Measurements from ENCODE around the gene UBE2L5.

Gene UBE2L5

DNA sequence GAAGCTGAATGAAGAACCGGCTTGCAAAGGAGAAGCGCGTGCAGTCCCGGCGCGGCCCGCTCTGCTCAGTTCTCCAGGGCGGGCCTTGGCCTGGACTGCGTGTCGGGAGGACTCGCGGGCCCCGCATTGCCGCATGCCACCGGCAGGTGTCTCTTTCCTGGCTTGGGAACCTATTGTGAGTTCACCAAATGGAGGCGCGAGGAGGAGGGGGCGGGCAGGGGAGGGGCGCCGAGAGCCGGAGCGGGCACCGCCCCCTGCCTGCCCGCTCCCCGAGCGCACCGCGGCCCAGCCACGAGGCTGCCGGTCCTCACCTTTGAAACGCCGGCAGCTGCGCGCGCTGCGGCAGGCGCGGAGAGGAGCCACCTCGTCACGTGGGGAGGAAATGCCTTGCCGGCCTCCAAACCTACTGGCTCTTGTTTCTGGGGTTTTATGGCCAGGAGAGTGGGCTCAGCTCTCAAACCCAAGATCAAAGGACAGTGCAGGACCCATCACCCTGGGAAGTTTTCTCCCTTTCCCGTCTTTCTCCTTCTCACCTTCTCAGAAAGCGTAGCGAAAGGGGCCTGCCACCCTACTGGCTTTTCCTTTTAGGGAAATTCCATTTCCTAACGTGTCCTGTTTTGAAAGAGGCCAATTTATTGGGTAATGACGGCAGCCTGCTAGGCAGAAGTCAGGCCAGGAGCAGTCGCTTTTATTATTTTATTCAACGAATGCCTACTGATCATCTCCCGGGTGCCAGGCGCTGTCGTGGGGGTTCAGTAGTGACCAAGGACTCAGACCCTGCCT is 13.8 kb upstream of the UBE2L5 start:
- Histone ChIP-seq H3K4me3 (ENCODE audit: low read depth in 1 of 2, low read length in 2 of 2) (peak overlapping the region; percentile 51 to 54), H3K27me3 (ENCODE audit: low read depth, low read length) (no peaks in the 10 kb centered on the region), H3K9me3 (ENCODE audit: control insufficient read depth in 1 of 2, low read length in 2 of 2) (no peaks in the 10 kb centered on the region), H3K27ac (ENCODE audit: low read length) (peak overlapping the region; percentile 71), H3K36me3 (ENCODE audit: control insufficient read depth in 1 of 2, insufficient read depth in 2 of 2, low read length in 2 of 2) (no peaks in the 10 kb centered on the region), H3K4me1 (ENCODE audit: control insufficient read depth in 1 of 2, insufficient read depth in 2 of 2, low read length in 2 of 2) (peaks cover 0 to 11% of the 10 kb centered on the region in 2 donors)

DNA sequence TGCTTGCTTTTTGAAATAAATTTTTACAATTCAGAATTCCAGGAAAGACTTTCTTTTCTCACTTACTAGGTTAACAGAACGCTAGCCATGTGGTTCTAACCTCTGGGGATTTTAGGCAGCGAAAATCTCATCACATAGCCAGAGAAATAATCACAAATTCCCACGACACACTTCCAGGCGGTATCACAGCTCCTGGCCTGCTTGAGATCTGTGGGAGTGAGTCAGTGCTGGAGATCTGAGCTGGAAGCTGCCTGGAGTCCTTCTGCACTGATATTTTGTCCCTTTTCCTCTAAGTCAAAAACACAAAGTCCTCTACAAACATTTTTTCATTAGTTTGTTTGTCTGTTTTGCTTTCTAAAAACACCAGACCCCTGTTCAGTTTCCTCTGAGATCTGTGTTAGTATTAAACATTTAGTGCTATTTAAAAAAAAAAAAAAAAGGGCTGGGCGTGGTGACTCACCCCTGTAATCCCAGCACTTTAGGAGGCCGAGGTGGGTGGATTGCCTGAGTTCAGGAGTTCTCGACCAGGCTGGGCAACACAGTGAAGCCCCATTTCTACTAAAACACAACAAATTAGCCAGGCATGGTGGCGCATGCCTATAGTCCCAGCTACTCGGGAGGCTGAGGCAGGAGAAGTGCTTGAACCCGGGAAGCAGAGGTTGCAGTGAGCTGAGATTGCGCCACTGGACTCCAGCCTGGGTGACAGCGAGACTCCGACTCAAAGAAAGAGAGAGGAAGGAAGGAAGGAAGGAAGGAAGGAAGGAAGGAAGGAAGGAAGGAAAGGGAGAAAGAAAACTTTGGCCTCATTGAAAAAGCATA is 12.2 kb upstream of the UBE2L5 start:
- no peaks in the 10 kb centered on the region for H3K27me3 ChIP-seq (ENCODE audit: low read depth, low read length)
- H3K4me3 ChIP-seq (ENCODE audit: low read depth in 1 of 2, low read length in 2 of 2), result no peak overlapping the region
- H3K36me3 ChIP-seq (ENCODE audit: control insufficient read depth in 1 of 2, insufficient read depth in 2 of 2, low read length in 2 of 2), result no peaks in the 10 kb centered on the region
- no peaks in the 10 kb centered on the region for H3K9me3 ChIP-seq (ENCODE audit: control insufficient read depth in 1 of 2, low read length in 2 of 2)
- H3K27ac ChIP-seq (ENCODE audit: low read length), result peak overlapping the region; percentile 71
- H3K4me1 ChIP-seq (ENCODE audit: control insufficient read depth in 1 of 2, insufficient read depth in 2 of 2, low read length in 2 of 2), result peaks cover 0 to 11% of the 10 kb centered on the region in 2 donors

DNA sequence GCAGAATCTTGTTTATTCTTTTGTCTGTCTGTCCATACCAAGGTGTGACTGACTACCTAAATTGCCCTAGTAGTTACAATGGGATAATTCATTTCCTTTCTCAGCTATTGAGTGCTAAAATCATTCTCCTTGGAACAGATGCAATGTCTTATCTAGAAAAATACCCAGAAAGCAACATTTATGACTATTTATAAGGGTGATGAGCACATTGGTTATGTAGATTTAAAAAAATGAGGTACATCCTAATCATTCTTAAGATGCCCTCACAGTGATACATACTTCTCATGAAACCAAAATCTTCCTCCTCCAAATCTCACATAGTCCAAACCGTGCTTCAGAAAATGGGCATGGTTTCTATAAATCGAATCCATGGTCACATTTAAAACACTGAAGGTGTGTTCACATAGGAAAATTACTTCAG is 11.6 kb upstream of the UBE2L5 start:
- no peaks in the 10 kb centered on the region for H3K27me3 ChIP-seq (ENCODE audit: low read depth, low read length)
- no peak overlapping the region for H3K4me3 ChIP-seq (ENCODE audit: low read depth in 1 of 2, low read length in 2 of 2)
- peaks cover 0 to 11% of the 10 kb centered on the region in 2 donors for H3K4me1 ChIP-seq (ENCODE audit: control insufficient read depth in 1 of 2, insufficient read depth in 2 of 2, low read length in 2 of 2)
- no peak overlapping the region for H3K27ac ChIP-seq (ENCODE audit: low read length)
- no peaks in the 10 kb centered on the region for H3K36me3 ChIP-seq (ENCODE audit: control insufficient read depth in 1 of 2, insufficient read depth in 2 of 2, low read length in 2 of 2)
- H3K9me3 ChIP-seq (ENCODE audit: control insufficient read depth in 1 of 2, low read length in 2 of 2), result no peaks in the 10 kb centered on the region

DNA sequence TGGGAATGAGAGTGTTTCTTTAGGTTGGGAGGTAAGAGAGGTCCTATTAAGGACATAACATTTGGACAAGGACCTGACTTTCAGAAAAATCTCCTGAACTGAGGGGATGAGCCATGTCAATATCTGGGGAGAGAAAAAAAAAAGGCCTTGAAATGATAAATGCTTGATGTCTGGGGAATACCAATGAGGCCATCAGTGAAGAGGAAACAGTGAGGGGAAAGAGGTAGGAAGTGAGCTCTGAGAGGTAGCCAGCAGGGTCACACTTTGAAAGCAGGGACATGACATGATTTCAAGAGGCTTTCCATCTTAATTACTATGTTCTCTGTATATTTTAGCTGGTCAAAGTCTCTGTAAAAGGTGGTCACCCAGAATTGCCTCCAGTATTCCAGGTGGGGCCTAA is 9.9 kb upstream of the UBE2L5 start:
- Histone ChIP-seq H3K36me3 (ENCODE audit: control insufficient read depth in 1 of 2, insufficient read depth in 2 of 2, low read length in 2 of 2) (no peaks in the 10 kb centered on the region), H3K9me3 (ENCODE audit: control insufficient read depth in 1 of 2, low read length in 2 of 2) (no peaks in the 10 kb centered on the region), H3K27ac (ENCODE audit: low read length) (no peak overlapping the region), H3K4me1 (ENCODE audit: control insufficient read depth in 1 of 2, insufficient read depth in 2 of 2, low read length in 2 of 2) (peaks cover 0 to 11% of the 10 kb centered on the region in 2 donors), H3K4me3 (ENCODE audit: low read depth in 1 of 2, low read length in 2 of 2) (no peak overlapping the region), H3K27me3 (ENCODE audit: low read depth, low read length) (no peaks in the 10 kb centered on the region)

DNA sequence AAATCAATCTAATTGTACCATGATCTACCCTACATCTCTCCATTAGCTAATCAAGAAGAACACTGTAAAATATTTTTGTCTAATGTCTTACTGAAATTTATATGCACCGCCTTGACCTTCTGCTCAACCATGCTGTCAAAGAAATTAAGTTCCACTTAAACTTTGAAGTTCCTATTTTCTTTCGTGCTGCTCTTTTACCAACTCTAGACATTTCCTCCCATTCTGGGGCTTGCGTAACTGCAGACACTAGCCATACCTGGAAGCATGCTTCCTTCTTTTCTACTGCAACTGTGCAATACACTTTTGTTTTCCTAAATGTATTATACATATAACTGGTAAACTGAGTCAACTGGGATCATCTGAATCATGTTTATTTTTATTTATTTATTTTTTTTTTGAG is 8.5 kb upstream of the UBE2L5 start:
- Histone ChIP-seq H3K27me3 (ENCODE audit: low read depth, low read length) (no peaks in the 10 kb centered on the region), H3K9me3 (ENCODE audit: control insufficient read depth in 1 of 2, low read length in 2 of 2) (no peaks in the 10 kb centered on the region), H3K36me3 (ENCODE audit: control insufficient read depth in 1 of 2, insufficient read depth in 2 of 2, low read length in 2 of 2) (no peaks in the 10 kb centered on the region), H3K27ac (ENCODE audit: low read length) (no peak overlapping the region), H3K4me3 (ENCODE audit: low read depth in 1 of 2, low read length in 2 of 2) (no peak overlapping the region), H3K4me1 (ENCODE audit: control insufficient read depth in 1 of 2, insufficient read depth in 2 of 2, low read length in 2 of 2) (peaks cover 0 to 6% of the 10 kb centered on the region in 2 donors)

DNA sequence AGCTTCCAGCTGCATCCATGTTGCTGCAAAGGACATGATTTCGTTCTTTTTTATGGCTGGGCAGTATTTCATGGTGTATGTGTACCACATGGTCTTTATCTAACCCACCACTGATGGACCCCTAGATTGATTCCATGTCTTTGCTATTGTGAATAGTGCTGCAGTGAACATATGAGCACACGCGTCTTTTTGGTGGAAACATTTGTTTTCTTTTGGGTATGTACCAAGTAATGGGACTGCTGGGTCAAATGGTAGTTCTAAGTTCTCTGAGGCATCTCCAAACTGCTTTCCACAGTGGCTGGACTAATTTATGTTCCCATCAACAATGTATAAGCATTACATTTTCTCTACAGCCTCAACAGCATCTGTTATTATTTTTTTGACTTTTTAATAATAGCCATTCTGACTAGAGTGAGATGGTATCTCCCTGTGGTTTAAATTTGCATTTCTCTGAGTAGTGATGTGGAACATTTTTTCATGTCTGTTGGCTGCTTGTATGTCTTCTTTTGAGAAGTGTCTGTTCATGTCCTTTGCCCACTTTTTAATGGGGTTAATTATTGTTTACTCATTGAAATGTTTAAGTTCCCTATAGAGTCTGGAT is 6.8 kb upstream of the UBE2L5 start:
- no peak overlapping the region for H3K4me3 ChIP-seq (ENCODE audit: low read depth in 1 of 2, low read length in 2 of 2)
- H3K27me3 ChIP-seq (ENCODE audit: low read depth, low read length), result no peaks in the 10 kb centered on the region
- no peak overlapping the region for H3K27ac ChIP-seq (ENCODE audit: low read length)
- no peaks in the 10 kb centered on the region for H3K9me3 ChIP-seq (ENCODE audit: control insufficient read depth in 1 of 2, low read length in 2 of 2)
- H3K4me1 ChIP-seq (ENCODE audit: control insufficient read depth in 1 of 2, insufficient read depth in 2 of 2, low read length in 2 of 2), result peaks cover under 1 to 2% of the 10 kb centered on the region in 2 donors
- no peaks in the 10 kb centered on the region for H3K36me3 ChIP-seq (ENCODE audit: control insufficient read depth in 1 of 2, insufficient read depth in 2 of 2, low read length in 2 of 2)

DNA sequence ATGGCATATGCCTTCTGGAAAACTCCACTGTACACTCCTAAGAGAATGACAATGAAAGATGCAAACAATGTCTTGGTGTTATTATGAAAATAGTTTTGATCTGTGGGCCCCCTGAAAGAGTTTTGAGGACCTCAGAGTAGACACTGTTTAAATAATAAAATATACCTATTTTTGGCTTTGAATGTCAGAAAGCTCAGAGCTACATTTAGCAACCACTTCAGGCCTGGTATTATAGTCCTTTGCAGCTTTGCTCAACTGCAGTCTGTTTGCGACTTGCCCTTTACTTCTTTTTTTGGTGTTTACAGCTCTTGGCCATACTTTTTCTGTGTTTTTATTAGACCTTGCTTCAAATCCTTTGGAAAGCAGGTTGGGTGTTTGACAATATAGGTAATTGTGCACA is 5.8 kb upstream of the UBE2L5 start:
- no peak overlapping the region for H3K4me3 ChIP-seq (ENCODE audit: low read depth in 1 of 2, low read length in 2 of 2)
- H3K27ac ChIP-seq (ENCODE audit: low read length), result no peak overlapping the region
- H3K9me3 ChIP-seq (ENCODE audit: control insufficient read depth in 1 of 2, low read length in 2 of 2), result no peaks in the 10 kb centered on the region
- H3K4me1 ChIP-seq (ENCODE audit: control insufficient read depth in 1 of 2, insufficient read depth in 2 of 2, low read length in 2 of 2), result peaks cover 8 to 9% of the 10 kb centered on the region in 2 donors
- no peaks in the 10 kb centered on the region for H3K27me3 ChIP-seq (ENCODE audit: low read depth, low read length)
- H3K36me3 ChIP-seq (ENCODE audit: control insufficient read depth in 1 of 2, insufficient read depth in 2 of 2, low read length in 2 of 2), result no peaks in the 10 kb centered on the region

DNA sequence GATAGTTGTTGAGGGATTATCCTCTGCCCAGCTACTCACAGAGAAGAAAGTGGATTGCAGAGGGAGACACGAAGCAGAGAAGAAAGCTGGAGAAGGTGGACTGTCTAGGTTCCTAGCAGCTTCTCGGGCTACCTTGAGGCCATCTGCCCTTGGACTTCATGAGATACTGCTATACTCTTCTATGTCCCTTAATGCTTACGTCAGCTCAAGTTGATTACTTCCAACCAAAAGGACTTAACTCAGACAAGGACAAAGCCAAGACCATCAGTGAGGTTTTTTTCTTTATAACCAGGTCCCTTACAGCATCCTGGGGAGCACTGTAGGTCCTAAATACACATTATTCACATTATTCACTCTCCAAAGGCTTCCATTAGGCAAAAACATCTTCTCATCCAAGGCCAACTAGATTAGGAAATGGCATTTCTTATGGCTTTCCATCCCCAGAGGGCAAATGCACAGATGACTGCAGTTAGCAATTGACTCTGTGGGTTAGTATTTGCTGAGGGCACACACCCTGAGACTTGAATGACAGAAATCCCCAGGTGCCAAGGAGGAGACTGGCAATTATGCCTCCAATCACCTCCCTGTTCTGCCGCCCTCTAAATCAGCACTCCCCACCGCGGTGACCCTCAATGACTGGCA is 4.1 kb upstream of the UBE2L5 start:
- Histone ChIP-seq H3K4me1 (ENCODE audit: control insufficient read depth in 1 of 2, insufficient read depth in 2 of 2, low read length in 2 of 2) (peaks cover 8 to 13% of the 10 kb centered on the region in 2 donors), H3K9me3 (ENCODE audit: control insufficient read depth in 1 of 2, low read length in 2 of 2) (no peaks in the 10 kb centered on the region), H3K4me3 (ENCODE audit: low read depth in 1 of 2, low read length in 2 of 2) (no peak overlapping the region), H3K36me3 (ENCODE audit: control insufficient read depth in 1 of 2, insufficient read depth in 2 of 2, low read length in 2 of 2) (no peaks in the 10 kb centered on the region), H3K27me3 (ENCODE audit: low read depth, low read length) (no peaks in the 10 kb centered on the region), H3K27ac (ENCODE audit: low read length) (no peak overlapping the region)

DNA sequence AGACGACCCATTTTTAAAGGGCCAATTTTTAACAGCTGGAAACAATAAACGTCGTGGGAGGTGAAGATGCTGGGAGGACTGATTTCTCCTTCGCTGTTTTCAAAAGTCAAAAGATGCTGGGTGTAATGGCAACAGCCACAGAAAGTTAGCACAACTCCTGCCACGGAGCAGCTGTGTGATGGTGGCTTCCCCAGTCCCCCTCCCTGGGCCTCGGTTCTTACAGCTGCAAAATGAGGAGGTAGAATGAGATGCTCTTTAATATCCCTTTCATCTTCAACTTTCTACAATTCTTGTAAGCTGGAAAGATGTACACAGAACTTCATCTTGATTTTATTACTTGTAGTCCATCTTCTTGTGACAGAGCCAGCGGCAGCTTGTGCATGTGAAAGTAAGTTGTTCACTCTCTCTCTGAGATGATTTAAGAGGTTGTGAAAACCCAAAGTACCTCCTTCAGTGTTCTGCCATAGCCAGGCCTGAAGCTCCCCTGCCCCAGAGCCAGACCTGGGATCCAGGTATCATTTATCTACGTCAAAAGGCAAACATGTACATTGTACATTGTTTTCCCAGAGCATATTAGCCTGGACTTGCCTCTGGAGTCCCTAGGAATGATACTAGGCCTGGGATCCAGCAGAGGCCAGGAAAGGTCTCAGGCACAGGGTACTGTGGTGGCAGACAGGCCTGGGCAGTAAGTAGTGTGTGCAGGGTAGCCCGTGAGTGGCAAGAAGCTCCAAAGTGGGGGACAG is 3.4 kb upstream of the UBE2L5 start:
- Histone ChIP-seq H3K9me3 (ENCODE audit: control insufficient read depth in 1 of 2, low read length in 2 of 2) (no peaks in the 10 kb centered on the region), H3K4me3 (ENCODE audit: low read depth in 1 of 2, low read length in 2 of 2) (no peak overlapping the region), H3K4me1 (ENCODE audit: control insufficient read depth in 1 of 2, insufficient read depth in 2 of 2, low read length in 2 of 2) (peaks cover 8 to 20% of the 10 kb centered on the region in 2 donors), H3K27me3 (ENCODE audit: low read depth, low read length) (no peaks in the 10 kb centered on the region), H3K36me3 (ENCODE audit: control insufficient read depth in 1 of 2, insufficient read depth in 2 of 2, low read length in 2 of 2) (no peaks in the 10 kb centered on the region), H3K27ac (ENCODE audit: low read length) (no peak overlapping the region)

DNA sequence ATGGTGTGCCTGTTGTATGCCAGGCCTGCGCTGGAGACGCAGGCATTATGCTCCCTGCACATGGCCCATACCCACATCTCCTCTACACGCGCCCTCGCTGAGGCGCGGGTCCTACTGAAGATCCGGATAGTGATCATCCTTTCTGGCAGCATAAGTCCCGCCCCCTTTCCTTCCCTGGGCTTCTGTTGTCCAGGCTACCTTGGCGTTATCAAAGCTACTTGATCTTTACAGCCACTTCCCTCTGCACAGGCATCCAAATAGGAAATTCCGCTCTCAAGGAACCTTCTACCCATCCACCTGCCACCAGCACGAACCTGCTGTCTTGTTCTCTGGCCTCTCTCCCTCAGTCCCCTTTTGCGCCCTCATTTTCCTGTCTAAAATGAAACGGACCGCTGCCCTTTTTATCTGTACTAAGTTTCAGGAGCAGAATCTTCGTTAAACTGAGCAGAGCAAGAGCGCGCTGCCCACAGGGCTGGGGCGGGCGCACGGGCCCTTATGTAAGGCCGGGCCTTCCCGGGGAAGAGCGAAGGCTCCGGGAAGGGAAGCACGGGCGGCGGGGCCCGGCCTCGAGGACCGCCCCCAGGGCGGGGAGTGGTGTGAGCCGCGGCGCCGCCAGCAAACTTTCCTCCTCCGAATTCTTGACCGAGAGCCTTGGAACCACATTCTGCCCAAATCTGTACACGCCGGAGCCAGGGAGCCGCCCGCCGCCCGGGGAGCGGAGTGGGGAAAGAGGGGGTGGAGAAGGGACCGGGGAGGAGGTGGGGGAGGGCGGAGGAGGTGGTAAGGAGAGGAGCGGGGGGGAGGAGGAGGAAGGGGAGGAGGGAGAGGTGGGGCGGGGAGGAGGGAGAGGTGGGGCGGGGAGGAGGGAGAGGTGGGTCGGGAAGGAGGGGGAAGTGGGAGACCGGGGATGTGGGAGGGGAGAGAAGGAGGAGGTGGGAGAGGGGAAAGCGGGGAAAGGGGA is 920 bp upstream of the UBE2L5 start:
- Histone ChIP-seq H3K9me3 (ENCODE audit: control insufficient read depth in 1 of 2, low read length in 2 of 2) (no peaks in the 10 kb centered on the region), H3K4me3 (ENCODE audit: low read depth in 1 of 2, low read length in 2 of 2) (peak overlapping the region; percentile 71 to 88), H3K27me3 (ENCODE audit: low read depth, low read length) (no peaks in the 10 kb centered on the region), H3K36me3 (ENCODE audit: control insufficient read depth in 1 of 2, insufficient read depth in 2 of 2, low read length in 2 of 2) (no peaks in the 10 kb centered on the region), H3K27ac (ENCODE audit: low read length) (peak overlapping the region; percentile 95), H3K4me1 (ENCODE audit: control insufficient read depth in 1 of 2, insufficient read depth in 2 of 2, low read length in 2 of 2) (peaks cover 8 to 20% of the 10 kb centered on the region in 2 donors)

All from muscle layer of duodenum (tissue), 2 donors.